ENCODE measurements around the gene ZNF581.

- TF ChIP-seq EZH2 (IDR thresholded peaks at IDR 0.05; ENCODE audit: borderline replicate concordance, low read length), result no peak
- TF ChIP-seq, protein P1, sequence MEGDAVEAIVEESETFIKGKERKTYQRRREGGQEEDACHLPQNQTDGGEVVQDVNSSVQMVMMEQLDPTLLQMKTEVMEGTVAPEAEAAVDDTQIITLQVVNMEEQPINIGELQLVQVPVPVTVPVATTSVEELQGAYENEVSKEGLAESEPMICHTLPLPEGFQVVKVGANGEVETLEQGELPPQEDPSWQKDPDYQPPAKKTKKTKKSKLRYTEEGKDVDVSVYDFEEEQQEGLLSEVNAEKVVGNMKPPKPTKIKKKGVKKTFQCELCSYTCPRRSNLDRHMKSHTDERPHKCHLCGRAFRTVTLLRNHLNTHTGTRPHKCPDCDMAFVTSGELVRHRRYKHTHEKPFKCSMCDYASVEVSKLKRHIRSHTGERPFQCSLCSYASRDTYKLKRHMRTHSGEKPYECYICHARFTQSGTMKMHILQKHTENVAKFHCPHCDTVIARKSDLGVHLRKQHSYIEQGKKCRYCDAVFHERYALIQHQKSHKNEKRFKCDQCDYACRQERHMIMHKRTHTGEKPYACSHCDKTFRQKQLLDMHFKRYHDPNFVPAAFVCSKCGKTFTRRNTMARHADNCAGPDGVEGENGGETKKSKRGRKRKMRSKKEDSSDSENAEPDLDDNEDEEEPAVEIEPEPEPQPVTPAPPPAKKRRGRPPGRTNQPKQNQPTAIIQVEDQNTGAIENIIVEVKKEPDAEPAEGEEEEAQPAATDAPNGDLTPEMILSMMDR (conservative IDR thresholded peaks at IDR 0.05 in 1 of 2, IDR thresholded peaks at IDR 0.05 in 1 of 2; ENCODE audit: extremely low read depth in 1 of 2, insufficient read depth in 1 of 2, low read depth in 1 of 2, low read length in 2 of 2), result no peak
Measured at GRCh38 chr19:55613396-55613795, 30.1 kb upstream of the ZNF581 start.
